GM18873 (cell line): Measurements from ENCODE around the gene RAD1.
"Not testable (repeated sequence)": the region's sequence is repeated elsewhere in the genome, so short reads cannot be mapped to it uniquely, and the experiment has no call there.

ENCODE experiments used
- ATAC-seq: cut with Tn5 transposase; IDR thresholded peaks from one replicate; pipeline ENCODE4 v1.9.1; 2021; ENCODE audit warnings: mild to moderate bottlenecking, moderate library complexity, moderate number of reproducible peaks; ENCODE audit not compliant: unreplicated experiment, low FRiP score

The RAD1 gene

GRCh38 chr5:34915139-34915855 is at the start of gene RAD1, which contains the start of gene BRIX1:
Gene RAD1 (minus strand): TSS chr5:34915504. CDS start chr5:34914892, 612 bp downstream.
Gene BRIX1 (plus strand): TSS chr5:34915711. CDS start chr5:34915739, 28 bp downstream.
- ATAC-seq = peak; percentile 97

- peak; percentile 90 for ATAC-seq
These were observed 44.0 kb upstream of the RAD1 start for GRCh38 chr5:34959323-34959722.

GRCh38 chr5:34957857-34958690 is 42.8 kb upstream of the RAD1 start:
- ATAC-seq = peak; percentile 39

GRCh38 chr5:34957321-34957720 is 42.0 kb upstream of the RAD1 start:
- no peak for ATAC-seq

GRCh38 chr5:34944460-34945047 is 29.2 kb upstream of the RAD1 start:
- ATAC-seq = no peak

GRCh38 chr5:34944044-34944443 is 28.7 kb upstream of the RAD1 start:
- ATAC-seq = no peak

- ATAC-seq = no peak
These were observed 26.6 kb upstream of the RAD1 start for GRCh38 chr5:34941936-34942335.

- ATAC-seq = no peak
These were observed 17.6 kb upstream of the RAD1 start for GRCh38 chr5:34932947-34933346.

GRCh38 chr5:34930870-34931269 is 15.6 kb upstream of the RAD1 start:
- no peak for ATAC-seq

GRCh38 chr5:34930462-34930844 is 15.1 kb upstream of the RAD1 start:
- ATAC-seq = no peak

- peak; percentile 58 for ATAC-seq
These were observed 14.6 kb upstream of the RAD1 start for GRCh38 chr5:34929720-34930461.

GRCh38 chr5:34929134-34929719 is 13.9 kb upstream of the RAD1 start, which contains the start of gene DNAJC21:
Gene DNAJC21 (plus strand): TSS chr5:34929559. CDS start chr5:34929820, 261 bp downstream.
- peak; percentile 90 for ATAC-seq

GRCh38 chr5:34928267-34928666 is 13.0 kb upstream of the RAD1 start:
- no peak for ATAC-seq

GRCh38 chr5:34927785-34928184 is 12.5 kb upstream of the RAD1 start:
- ATAC-seq = no peak

GRCh38 chr5:34926318-34926888 is 11.1 kb upstream of the RAD1 start:
- ATAC-seq = no peak

- ATAC-seq = no peak
These were observed 9.1 kb upstream of the RAD1 start for GRCh38 chr5:34924462-34924765.

- ATAC-seq = peak; percentile 44
These were observed 8.6 kb upstream of the RAD1 start for GRCh38 chr5:34923694-34924461.

- ATAC-seq = not testable (repeated sequence)
These were observed 8.0 kb upstream of the RAD1 start for GRCh38 chr5:34923256-34923655.

GRCh38 chr5:34919077-34919476 is 3.8 kb upstream of the RAD1 start:
- ATAC-seq = no peak
